GM18873 (cell line): ENCODE measurements around the gene PDGFA.

Experiments used
- ATAC-seq: cut with Tn5 transposase; IDR thresholded peaks from one replicate; pipeline ENCODE4 v1.9.1; 2021; ENCODE audit warnings: mild to moderate bottlenecking, moderate library complexity, moderate number of reproducible peaks; ENCODE audit not compliant: unreplicated experiment, low FRiP score

The PDGFA gene

GRCh38 chr7:507623-508300 is 11.9 kb downstream of the PDGFA start:
- no peak for ATAC-seq

GRCh38 chr7:506921-507622 is 12.6 kb downstream of the PDGFA start:
- ATAC-seq = no peak

- ATAC-seq = no peak
Observed at GRCh38 chr7:506391-506831, 13.2 kb downstream of the PDGFA start.

DNA sequence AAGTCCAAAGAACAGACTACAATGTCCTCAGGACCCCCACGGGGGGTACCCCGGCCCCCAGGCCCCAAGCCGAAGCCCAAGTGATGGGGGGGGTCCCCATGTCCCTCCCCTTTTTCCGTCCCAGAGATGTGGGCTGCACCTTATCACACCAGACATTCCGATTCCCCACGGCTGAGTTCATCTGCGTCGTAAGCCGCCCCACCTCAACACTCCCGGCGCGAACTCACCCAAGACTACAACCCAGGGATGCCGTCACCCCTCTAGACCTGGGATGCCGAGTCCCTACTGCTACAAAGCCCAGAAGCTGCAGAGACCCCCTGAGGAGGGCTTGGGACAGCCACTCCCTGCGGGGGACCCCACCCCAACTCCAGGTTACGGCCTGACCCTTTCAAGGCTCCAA is 14.5 kb downstream of the PDGFA start:
- ATAC-seq = no peak

GRCh38 chr7:504221-505111 is 15.2 kb downstream of the PDGFA start:
- ATAC-seq = no peak

- ATAC-seq = no peak
Observed at GRCh38 chr7:503575-504111, 16.0 kb downstream of the PDGFA start.

DNA sequence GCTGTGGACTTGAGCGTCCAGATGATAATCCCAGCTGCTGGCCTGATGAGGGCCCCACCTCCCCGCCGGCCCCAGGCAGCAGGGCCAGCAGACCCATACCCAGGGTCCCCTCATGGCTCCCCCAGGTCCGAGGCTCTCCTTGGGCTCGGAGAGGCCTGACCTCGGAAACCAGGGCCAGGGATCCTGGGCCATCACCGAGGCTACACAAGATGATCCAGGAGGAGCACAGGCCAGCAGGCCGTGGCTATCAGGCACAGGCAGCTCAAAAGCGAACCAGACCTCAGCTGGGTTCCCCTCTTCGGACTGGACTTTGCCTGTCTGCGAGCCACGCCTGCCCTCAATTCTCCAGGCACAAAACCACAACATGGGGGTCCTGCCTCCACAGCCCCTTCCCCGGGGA is 17.4 kb downstream of the PDGFA start:
- no peak for ATAC-seq

GRCh38 chr7:501526-501925 is 18.1 kb downstream of the PDGFA start:
- ATAC-seq = no peak

- ATAC-seq = no peak
Observed at GRCh38 chr7:500521-501420, 18.9 kb downstream of the PDGFA start.

GRCh38 chr7:499853-500485 is 19.7 kb downstream of the PDGFA start:
- ATAC-seq = no peak

- no peak for ATAC-seq
Observed at GRCh38 chr7:498678-499641, 20.7 kb downstream of the PDGFA start.

DNA sequence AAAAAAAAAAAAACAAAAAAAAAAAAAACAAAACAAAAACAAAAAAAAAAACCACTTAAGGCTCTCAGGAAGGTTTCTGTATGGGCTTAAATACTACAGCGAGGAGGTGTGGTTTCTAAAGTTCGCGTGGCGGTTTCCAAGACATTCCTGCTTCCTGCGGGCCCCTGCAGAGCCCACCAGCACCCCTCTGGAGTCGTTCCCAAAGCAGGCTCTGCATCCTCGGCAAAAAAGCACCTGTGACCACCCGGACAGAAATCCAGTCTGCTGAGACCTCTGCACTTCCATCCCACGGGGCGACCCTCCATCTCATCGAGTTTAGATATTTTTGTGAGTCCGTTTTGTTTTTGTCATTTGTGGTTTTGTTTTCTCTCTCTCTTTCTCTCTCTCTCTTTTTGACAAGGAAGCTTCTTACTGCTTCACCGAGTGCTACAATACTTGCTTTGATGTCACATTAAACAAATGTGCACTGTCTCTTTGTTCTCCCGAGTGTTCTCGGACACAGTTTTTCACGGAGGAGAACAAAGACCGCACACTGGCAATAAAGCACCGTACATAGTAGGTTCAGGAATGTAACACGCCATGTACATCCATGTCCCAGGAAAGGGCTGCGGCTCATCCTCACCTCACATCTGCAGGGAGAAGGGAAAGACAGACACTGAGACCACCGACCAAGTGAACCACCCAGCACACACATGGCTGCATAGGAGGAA is 21.5 kb downstream of the PDGFA start:
- no peak for ATAC-seq

- no peak for ATAC-seq
Observed at GRCh38 chr7:497346-497745, 22.3 kb downstream of the PDGFA start.

DNA sequence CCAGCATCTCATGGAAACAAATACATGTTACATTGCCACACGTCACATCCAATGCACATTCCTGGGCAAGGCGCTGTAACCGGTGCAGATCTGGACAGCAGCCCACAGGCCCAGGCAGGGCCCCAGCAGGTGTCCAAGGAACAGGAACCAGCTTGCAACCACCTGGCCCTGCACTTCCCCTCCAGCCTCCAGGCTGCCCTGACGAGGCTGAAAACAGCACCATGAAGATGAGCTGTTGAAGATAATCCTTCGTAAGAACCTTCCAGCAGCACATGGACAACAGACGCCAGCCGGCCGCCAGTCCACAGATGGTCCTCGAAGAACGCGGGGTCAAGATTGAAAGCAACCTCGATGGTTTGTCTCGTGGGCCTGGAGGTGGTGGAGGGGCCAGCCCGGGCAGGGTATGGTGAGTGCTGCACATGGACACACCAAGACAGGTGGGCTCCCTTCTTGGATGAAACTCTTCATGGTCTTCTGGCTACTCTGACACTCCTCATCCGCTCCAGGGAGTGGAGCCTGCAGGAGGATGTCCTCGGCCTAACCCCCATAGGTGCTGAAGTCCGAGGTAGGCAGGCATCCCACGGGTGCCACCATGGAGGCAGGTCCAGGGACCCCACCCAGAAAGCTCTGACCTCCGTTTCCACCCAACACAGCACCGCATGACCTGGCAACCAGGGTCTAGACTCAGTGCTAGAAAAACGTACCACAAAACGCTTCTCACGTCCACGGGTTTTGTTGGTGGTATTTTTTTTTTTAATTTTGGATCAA is 22.9 kb downstream of the PDGFA start:
- ATAC-seq = no peak

DNA sequence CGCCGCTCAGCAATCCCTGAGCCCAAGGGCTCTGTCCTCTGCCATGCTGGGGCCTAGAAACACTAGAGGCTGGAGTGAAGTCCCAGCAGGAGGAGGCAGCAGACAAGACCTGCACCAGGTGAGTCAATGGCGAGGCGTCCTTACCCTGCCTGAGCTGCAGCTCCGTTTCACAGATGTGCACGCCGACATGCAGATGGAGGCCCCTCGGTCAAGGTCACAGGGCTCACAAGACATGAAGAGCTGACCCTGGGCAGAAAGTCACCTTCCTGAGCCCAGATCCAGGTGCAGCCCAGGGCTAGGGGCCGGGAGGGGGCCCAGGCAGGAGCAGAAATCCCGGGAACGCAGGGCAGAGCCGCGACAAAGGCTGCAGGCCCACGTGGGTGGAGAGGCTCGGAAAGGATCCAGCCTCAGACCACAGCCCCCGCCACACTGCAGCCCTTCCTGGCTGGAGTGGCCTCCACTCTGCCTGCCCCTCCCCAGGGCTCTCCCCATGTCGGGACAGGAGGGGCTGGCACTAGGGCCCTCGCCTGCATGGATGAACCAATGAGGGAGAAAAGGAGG is 23.8 kb downstream of the PDGFA start:
- no peak for ATAC-seq

DNA sequence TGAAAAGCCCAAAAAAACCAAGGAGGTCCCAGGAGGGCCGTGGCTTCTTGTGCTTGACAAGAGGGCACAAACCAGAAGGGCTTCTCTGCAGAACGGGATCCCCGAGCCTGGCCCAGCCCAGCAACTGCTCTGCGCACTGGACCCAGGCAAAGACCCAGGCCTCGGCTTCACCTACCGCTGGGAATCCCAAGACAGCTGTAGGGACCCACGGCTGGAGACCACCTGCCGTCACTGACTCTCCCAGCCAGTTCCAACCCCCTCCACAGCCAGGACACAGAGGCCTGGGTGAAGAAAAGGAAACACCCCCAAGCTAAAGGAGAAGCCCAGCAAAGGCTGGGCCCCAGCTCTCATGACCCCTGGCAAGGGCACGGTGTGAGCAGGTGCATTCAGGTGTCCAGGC is 24.3 kb downstream of the PDGFA start:
- ATAC-seq = no peak

DNA sequence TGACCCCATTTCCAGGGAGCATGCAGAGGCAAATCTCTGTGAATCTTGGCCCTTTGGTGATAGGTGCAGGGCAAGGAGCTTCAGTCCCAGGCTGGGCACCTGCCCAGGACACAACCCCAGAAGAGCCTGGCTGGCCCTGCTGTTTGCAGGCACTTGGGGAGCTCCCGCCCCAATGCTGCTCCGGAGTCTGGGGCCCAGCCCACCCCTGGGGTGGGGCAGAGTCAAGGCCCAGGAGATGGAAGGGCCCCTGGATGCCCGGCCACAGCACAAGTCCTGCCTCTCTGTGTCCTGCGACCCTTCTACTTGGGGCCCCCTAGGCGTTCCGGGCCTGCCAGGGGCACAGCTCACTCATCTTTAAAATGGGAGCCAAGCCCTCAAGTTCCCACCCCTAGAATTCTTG is 24.7 kb downstream of the PDGFA start:
- ATAC-seq = no peak
